Thyroid gland (tissue), 4 donors: Measurements from ENCODE around the gene C8G.

Source experiments
- CTCF ChIP-seq, 6 experiments: fragments of 200-600 bp in 3 of 6; fragments of 450-650 bp in 3 of 6; sonication (generic) in 3 of 6; IDR thresholded peaks; one replicate each; pipeline ENCODE4 v1.5.1; 2016 to 2019; ENCODE audit warnings: antibody characterized with exemption in 6 of 6, mild to moderate bottlenecking in 2 of 6, inconsistent platforms in 1 of 6, moderate library complexity in 1 of 6
- POLR2A ChIP-seq, 2 donors: fragments of 450-650 bp; IDR thresholded peaks; one replicate each; pipeline ENCODE4 v1.6.1; 2017; ENCODE audit warnings: antibody characterized with exemption in 2 of 2, mild to moderate bottlenecking in 2 of 2, moderate library complexity in 1 of 2

DNA sequence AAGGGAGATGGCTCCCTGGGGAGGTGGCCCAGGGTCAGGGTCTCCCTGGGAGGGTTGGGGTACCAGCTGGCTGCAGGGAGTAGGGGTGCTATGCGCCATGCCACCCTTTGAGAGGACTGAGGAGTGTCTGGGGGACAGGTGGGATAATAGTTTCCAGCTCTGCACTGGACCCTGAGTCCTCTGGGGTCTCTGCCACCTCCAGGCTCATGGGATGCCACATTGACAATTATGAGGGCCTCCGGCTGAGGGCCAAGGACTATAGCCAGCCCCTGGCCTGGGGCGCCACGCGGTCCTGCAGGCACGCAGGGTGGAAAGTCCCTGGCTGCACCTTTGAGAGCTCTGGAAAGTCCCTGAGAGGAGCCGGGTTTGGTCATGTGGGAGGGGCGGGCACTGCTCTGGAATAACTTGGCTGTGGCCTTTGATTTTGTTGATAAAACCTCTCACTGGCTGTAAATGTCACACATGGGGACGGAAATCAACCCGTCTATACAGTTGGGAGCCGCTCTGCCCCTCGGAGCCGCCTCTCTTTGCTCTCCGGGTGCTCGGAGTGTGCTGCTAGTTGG is 42.7 kb upstream of the C8G start:
- TF ChIP-seq POLR2A (IDR thresholded peaks at IDR 0.05) (peak in 1 of 2 donors; percentile 80), CTCF (IDR thresholded peaks at IDR 0.05) (no peak)
